KMS-11 (cell line): ENCODE results near the gene CD40LG.
A peak's percentile ranks its signal among the peaks of the same experiment; 100 is the strongest.

Experiments
- H2AFZ ChIP-seq: fragments of 200-600 bp; sonication (generic); 2 replicates; pipeline ENCODE4 v1.6.1; 2016; ENCODE audit warnings: antibody characterized with exemption, mixed run types, low read depth
- H3K27ac ChIP-seq: fragments of 200-600 bp; sonication (generic); 2 replicates; pipeline ENCODE4 v1.6.1; 2016; ENCODE audit warnings: mild to moderate bottlenecking, mixed run types
- H3K27me3 ChIP-seq: fragments of 200-600 bp; sonication (generic); 2 replicates; pipeline ENCODE4 v1.6.1; 2017; ENCODE audit warnings: mild to moderate bottlenecking, low read depth, mixed run types, moderate library complexity; ENCODE audit not compliant: insufficient read depth
- H3K36me3 ChIP-seq: fragments of 200-600 bp; sonication (generic); 2 replicates; pipeline ENCODE4 v1.6.1; 2017; ENCODE audit warnings: mild to moderate bottlenecking, mixed run types; ENCODE audit not compliant: insufficient read depth
- H3K4me1 ChIP-seq: fragments of 200-600 bp; sonication (generic); 2 replicates; pipeline ENCODE4 v1.6.1; 2016; ENCODE audit warnings: mild to moderate bottlenecking, low read depth, mixed run types; ENCODE audit not compliant: poor library complexity, severe bottlenecking
- H3K4me2 ChIP-seq: fragments of 200-600 bp; sonication (generic); 2 replicates; pipeline ENCODE4 v1.7.0; 2016; ENCODE audit warnings: mild to moderate bottlenecking, mixed run types
- H3K4me3 ChIP-seq: fragments of 200-600 bp; sonication (generic); IDR thresholded peaks from 2 replicates; pipeline ENCODE4 v1.6.1; 2017; ENCODE audit warnings: low read depth, low read length, mixed read lengths; ENCODE audit not compliant: insufficient read depth
- H3K79me2 ChIP-seq: fragments of 200-600 bp; sonication (generic); 2 replicates; pipeline ENCODE4 v1.6.1; 2016; ENCODE audit warnings: low read depth, mixed run types; ENCODE audit not compliant: insufficient read depth
- H3K9ac ChIP-seq: fragments of 200-600 bp; sonication (generic); 2 replicates; pipeline ENCODE4 v1.6.1; 2016; ENCODE audit warnings: mild to moderate bottlenecking, mixed run types
- H4K20me1 ChIP-seq: fragments of 200-600 bp; sonication (generic); 2 replicates; pipeline ENCODE4 v1.6.1; 2016; ENCODE audit warnings: mild to moderate bottlenecking, mixed run types; ENCODE audit not compliant: insufficient read depth
- TF ChIP-seq, protein P1 (sequence below): fragments of 200-600 bp; sonication (generic); conservative IDR thresholded peaks from 2 replicates; pipeline ENCODE4 v1.6.1; 2017; ENCODE audit warnings: low read depth, mild to moderate bottlenecking, antibody characterized with exemption, low read length, moderate library complexity, mixed read lengths

Gene CD40LG

GRCh38 chrX:136694431-136695087 is 46.6 kb downstream of the CD40LG start:
- Histone ChIP-seq H3K36me3 (no peaks in the 10 kb centered on the region), H3K9ac (no peak overlapping the region), H3K27ac (no peak overlapping the region), H3K4me1 (peaks cover 37% of the 10 kb centered on the region), H3K4me3 (no peak overlapping the region), H3K4me2 (peak overlapping the region; percentile 29; the same call in 1 of the 2 replicates), H3K27me3 (no peaks in the 10 kb centered on the region; the same call in 1 of the 2 replicates), H4K20me1 (no peaks in the 10 kb centered on the region), H3K79me2 (no peaks in the 10 kb centered on the region), H2AFZ (peak overlapping the region; percentile 54; the same call in 1 of the 2 replicates)
- TF ChIP-seq, protein P1, sequence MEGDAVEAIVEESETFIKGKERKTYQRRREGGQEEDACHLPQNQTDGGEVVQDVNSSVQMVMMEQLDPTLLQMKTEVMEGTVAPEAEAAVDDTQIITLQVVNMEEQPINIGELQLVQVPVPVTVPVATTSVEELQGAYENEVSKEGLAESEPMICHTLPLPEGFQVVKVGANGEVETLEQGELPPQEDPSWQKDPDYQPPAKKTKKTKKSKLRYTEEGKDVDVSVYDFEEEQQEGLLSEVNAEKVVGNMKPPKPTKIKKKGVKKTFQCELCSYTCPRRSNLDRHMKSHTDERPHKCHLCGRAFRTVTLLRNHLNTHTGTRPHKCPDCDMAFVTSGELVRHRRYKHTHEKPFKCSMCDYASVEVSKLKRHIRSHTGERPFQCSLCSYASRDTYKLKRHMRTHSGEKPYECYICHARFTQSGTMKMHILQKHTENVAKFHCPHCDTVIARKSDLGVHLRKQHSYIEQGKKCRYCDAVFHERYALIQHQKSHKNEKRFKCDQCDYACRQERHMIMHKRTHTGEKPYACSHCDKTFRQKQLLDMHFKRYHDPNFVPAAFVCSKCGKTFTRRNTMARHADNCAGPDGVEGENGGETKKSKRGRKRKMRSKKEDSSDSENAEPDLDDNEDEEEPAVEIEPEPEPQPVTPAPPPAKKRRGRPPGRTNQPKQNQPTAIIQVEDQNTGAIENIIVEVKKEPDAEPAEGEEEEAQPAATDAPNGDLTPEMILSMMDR = peak; percentile 77

DNA sequence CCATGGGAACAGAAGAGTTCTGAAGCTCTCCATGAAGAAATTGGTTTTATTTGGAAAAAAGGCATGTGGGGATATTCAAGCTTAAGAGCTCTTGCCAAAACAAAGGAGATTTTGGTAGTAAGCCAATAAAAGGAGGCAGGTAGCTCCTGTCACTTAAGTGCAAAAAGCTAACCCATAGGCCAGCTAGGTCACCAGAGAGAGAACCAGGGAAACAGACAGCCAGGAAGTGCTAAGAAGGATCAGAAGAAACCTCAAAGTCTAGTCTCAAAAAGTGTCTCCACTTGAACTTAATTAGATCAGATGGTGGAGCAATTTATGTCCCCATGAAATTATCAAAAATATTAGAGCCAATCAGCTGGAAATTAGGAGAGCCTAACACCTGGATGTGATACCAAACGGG is 49.2 kb downstream of the CD40LG start:
- Histone ChIP-seq H3K4me1 (peaks cover 12% of the 10 kb centered on the region), H3K27ac (no peak overlapping the region), H3K4me2 (no peak overlapping the region), H3K36me3 (no peaks in the 10 kb centered on the region), H3K4me3 (no peak overlapping the region), H3K9ac (no peak overlapping the region), H4K20me1 (no peaks in the 10 kb centered on the region), H2AFZ (no peak overlapping the region), H3K27me3 (no peaks in the 10 kb centered on the region; the same call in 1 of the 2 replicates), H3K79me2 (no peaks in the 10 kb centered on the region)
- TF ChIP-seq, protein P1 = no peak

DNA sequence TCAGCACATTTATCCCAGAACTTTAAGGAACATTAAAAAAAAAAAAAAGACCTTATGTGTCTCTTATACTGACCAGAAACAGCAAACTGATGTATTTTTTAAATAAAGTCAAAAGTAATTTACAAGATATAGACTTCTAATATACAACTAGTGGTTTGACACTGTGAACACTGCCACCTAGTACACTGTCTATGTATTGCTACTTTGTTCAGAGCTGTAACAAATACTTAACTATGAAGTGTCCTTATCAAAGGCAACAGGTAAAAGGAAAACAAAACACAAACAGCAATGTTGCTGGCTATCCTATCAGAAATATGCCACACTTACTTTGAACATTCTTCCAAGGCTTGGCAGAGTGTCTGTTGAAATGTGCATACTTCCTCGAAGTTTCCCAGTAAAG is 60.4 kb downstream of the CD40LG start:
- TF ChIP-seq, protein P1 = peak; percentile 69
- Histone ChIP-seq H3K4me2 (no peak overlapping the region), H3K27ac (no peak overlapping the region), H3K9ac (no peak overlapping the region), H4K20me1 (no peaks in the 10 kb centered on the region), H3K36me3 (no peaks in the 10 kb centered on the region), H3K79me2 (no peaks in the 10 kb centered on the region), H3K27me3 (no peaks in the 10 kb centered on the region), H3K4me1 (peaks cover 32% of the 10 kb centered on the region), H2AFZ (no peak overlapping the region), H3K4me3 (no peak overlapping the region)
